ENCODE measurements around the gene TMEM151B. TPM values are rescaled to one million over a fixed set of nuclear protein-coding genes. Genes with fewer than 3 reads are reported as not detected.

Gene TMEM151B
- polyA plus RNA-seq, 1 donor from 2014 or later: 66.0 TPM

DNA sequence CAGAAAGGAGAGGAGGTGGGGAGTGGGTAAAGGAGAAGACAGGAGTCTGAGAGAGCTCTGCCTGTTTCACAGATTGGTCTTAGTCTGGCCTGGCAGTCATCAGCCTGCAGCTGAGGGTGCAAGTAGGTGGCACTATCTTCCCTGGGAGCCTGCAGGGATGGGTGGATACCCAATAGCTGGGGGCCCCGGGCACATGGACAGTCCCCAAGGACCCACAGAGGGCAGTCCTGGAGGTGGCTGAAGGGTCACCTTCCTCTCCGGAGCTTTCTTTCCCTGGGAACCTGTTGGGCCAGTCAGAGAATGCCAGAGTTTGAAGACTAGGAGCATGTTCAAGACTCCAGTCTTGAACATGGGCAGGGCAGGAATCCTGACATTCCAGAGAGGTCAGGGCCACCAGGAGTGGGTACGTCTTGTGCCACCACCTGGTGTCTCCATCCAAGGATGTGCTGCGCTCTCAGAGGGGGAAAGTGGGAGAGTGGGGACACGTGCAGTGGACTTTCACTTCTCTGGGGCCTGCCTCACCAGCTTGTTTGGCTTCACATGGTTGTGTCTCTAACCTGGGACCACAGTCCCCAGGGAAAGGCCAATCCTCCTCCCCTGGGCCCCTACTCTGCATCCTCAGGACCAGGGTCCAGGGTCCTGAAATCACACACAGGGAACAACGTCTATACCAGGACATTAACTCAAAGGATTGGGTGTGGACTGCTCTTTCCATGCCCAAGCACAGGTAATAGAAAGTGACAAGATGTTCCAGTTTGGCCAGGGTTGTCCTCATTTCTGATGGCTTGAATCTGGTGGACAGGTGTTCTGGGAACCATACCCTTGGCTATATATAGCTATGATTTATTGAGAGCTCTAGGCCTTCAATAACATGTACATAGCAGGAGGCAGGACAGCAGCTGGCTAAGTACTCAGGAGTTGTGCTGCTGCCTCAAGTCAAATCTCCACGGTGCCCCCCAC is 24.9 kb downstream of the TMEM151B start:
- H2AFZ ChIP-seq (ENCODE audit: low read depth, low read length): no peak overlapping the region
- no peaks in the 10 kb centered on the region for H3K9me2 ChIP-seq (ENCODE audit: insufficient read depth, low read length)
- no peaks in the 10 kb centered on the region for H4K20me1 ChIP-seq (ENCODE audit: insufficient read depth)
- H3K4me2 ChIP-seq (ENCODE audit: low read length): no peak overlapping the region
- no peaks in the 10 kb centered on the region for H3K36me3 ChIP-seq (ENCODE audit: insufficient read depth, low read length)
- no peak overlapping the region for H3K27ac ChIP-seq (ENCODE audit: low read length)
- no peak overlapping the region for H3K9ac ChIP-seq (ENCODE audit: low read length)
- no peaks in the 10 kb centered on the region for H3K79me2 ChIP-seq (replicated peaks; ENCODE audit: insufficient read depth, low read length)
- H3K27me3 ChIP-seq (ENCODE audit: insufficient read depth, low read depth, low read length): no peaks in the 10 kb centered on the region
- H3K4me3 ChIP-seq (ENCODE audit: low read length): no peak overlapping the region
- no peaks in the 10 kb centered on the region for H3F3A ChIP-seq (ENCODE audit: insufficient read depth, low read length, poor library complexity, severe bottlenecking)
- TF ChIP-seq POLR2AphosphoS5 (IDR thresholded peaks at IDR 0.05) (no peak), EP300 (conservative IDR thresholded peaks at IDR 0.05; ENCODE audit: poor library complexity, severe bottlenecking) (no peak), EZH2 (IDR thresholded peaks at IDR 0.05; ENCODE audit: borderline replicate concordance, insufficient read depth, low read length, poor library complexity, severe bottlenecking) (no peak), RAD21 (conservative IDR thresholded peaks at IDR 0.05) (no peak), TAF1 (IDR thresholded peaks at IDR 0.05; ENCODE audit: low read depth) (no peak)
- TF ChIP-seq, protein P1, sequence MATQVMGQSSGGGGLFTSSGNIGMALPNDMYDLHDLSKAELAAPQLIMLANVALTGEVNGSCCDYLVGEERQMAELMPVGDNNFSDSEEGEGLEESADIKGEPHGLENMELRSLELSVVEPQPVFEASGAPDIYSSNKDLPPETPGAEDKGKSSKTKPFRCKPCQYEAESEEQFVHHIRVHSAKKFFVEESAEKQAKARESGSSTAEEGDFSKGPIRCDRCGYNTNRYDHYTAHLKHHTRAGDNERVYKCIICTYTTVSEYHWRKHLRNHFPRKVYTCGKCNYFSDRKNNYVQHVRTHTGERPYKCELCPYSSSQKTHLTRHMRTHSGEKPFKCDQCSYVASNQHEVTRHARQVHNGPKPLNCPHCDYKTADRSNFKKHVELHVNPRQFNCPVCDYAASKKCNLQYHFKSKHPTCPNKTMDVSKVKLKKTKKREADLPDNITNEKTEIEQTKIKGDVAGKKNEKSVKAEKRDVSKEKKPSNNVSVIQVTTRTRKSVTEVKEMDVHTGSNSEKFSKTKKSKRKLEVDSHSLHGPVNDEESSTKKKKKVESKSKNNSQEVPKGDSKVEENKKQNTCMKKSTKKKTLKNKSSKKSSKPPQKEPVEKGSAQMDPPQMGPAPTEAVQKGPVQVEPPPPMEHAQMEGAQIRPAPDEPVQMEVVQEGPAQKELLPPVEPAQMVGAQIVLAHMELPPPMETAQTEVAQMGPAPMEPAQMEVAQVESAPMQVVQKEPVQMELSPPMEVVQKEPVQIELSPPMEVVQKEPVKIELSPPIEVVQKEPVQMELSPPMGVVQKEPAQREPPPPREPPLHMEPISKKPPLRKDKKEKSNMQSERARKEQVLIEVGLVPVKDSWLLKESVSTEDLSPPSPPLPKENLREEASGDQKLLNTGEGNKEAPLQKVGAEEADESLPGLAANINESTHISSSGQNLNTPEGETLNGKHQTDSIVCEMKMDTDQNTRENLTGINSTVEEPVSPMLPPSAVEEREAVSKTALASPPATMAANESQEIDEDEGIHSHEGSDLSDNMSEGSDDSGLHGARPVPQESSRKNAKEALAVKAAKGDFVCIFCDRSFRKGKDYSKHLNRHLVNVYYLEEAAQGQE (IDR thresholded peaks at IDR 0.05; ENCODE audit: borderline replicate concordance): no peak
- TF ChIP-seq, protein P2, sequence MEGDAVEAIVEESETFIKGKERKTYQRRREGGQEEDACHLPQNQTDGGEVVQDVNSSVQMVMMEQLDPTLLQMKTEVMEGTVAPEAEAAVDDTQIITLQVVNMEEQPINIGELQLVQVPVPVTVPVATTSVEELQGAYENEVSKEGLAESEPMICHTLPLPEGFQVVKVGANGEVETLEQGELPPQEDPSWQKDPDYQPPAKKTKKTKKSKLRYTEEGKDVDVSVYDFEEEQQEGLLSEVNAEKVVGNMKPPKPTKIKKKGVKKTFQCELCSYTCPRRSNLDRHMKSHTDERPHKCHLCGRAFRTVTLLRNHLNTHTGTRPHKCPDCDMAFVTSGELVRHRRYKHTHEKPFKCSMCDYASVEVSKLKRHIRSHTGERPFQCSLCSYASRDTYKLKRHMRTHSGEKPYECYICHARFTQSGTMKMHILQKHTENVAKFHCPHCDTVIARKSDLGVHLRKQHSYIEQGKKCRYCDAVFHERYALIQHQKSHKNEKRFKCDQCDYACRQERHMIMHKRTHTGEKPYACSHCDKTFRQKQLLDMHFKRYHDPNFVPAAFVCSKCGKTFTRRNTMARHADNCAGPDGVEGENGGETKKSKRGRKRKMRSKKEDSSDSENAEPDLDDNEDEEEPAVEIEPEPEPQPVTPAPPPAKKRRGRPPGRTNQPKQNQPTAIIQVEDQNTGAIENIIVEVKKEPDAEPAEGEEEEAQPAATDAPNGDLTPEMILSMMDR (IDR thresholded peaks at IDR 0.05; ENCODE audit: poor library complexity, severe bottlenecking): no peak
- no peaks in the 10 kb centered on the region for H3K9me3 ChIP-seq (ENCODE audit: low read length)

GRCh38 chr6:44297063-44298038 is 27.1 kb downstream of the TMEM151B start:
- Histone ChIP-seq H3K9ac (ENCODE audit: low read length) (peak overlapping the region; percentile 71), H3K9me3 (ENCODE audit: low read length) (no peaks in the 10 kb centered on the region), H3F3A (ENCODE audit: insufficient read depth, low read length, poor library complexity, severe bottlenecking) (no peaks in the 10 kb centered on the region), H4K20me1 (ENCODE audit: insufficient read depth) (no peaks in the 10 kb centered on the region), H3K27me3 (ENCODE audit: insufficient read depth, low read depth, low read length) (no peaks in the 10 kb centered on the region), H3K9me2 (ENCODE audit: insufficient read depth, low read length) (no peaks in the 10 kb centered on the region), H2AFZ (ENCODE audit: low read depth, low read length) (peak overlapping the region; percentile 76), H3K4me2 (ENCODE audit: low read length) (peak overlapping the region; percentile 62), H3K36me3 (ENCODE audit: insufficient read depth, low read length) (no peaks in the 10 kb centered on the region), H3K4me3 (ENCODE audit: low read length) (peak overlapping the region; percentile 95), H3K27ac (ENCODE audit: low read length) (peak overlapping the region; percentile 31), H3K79me2 (replicated peaks; ENCODE audit: insufficient read depth, low read length) (no peaks in the 10 kb centered on the region)
- TF ChIP-seq, protein P2 (IDR thresholded peaks at IDR 0.05; ENCODE audit: poor library complexity, severe bottlenecking): no peak
- TF ChIP-seq EP300 (conservative IDR thresholded peaks at IDR 0.05; ENCODE audit: poor library complexity, severe bottlenecking) (peak; percentile 17), POLR2AphosphoS5 (IDR thresholded peaks at IDR 0.05) (peak; percentile 47), SMC3 (conservative IDR thresholded peaks at IDR 0.05; ENCODE audit: poor library complexity) (peak; percentile 50), TAF1 (IDR thresholded peaks at IDR 0.05; ENCODE audit: low read depth) (peak; percentile 35), EZH2 (IDR thresholded peaks at IDR 0.05; ENCODE audit: borderline replicate concordance, insufficient read depth, low read length, poor library complexity, severe bottlenecking) (no peak), MXI1 (conservative IDR thresholded peaks at IDR 0.05; ENCODE audit: poor library complexity, severe bottlenecking) (peak; percentile 96), RAD21 (conservative IDR thresholded peaks at IDR 0.05) (peak; percentile 40)
- TF ChIP-seq, protein P1 (IDR thresholded peaks at IDR 0.05; ENCODE audit: borderline replicate concordance): peak; percentile 25
